HepG2 (cell line): ENCODE data around the gene L3MBTL4. TPM values are rescaled to one million over a fixed set of nuclear protein-coding genes. Genes with fewer than 3 reads are reported as not detected.
A peak's percentile ranks its signal among the peaks of the same experiment; 100 is the strongest.

Source experiments
- ATAC-seq: fragments of 200-7000 bp; cut with Tn5 transposase; 3 replicates; pipeline ENCODE4 v1.9.1; 2020; ENCODE audit warnings: mild to moderate bottlenecking, moderate library complexity
- BruUV-seq: library from RNA; stranded (reverse); fragments of 400-500 nt; replicated peaks from 2 replicates; lab custom pipeline; 2021; lab: Mats Ljungman, UMichigan
- CTCF ChIA-PET: fragments of 300-600 bp; formaldehyde crosslinking; extraction: SDS; loops from one replicate; lab custom pipeline; 2021; ENCODE audit warnings: low total read pairs, inconsistent platforms, low intra/inter-chr PET ratio; lab: Yijun Ruan, JAX
- POLR2A ChIA-PET: fragments of 350-600 bp; sonication (Branson Sonifier 250); formaldehyde crosslinking; loops from one replicate; lab custom pipeline; 2020; ENCODE audit warnings: antibody characterized with exemption, inconsistent platforms; lab: Yijun Ruan, JAX
- DNase-seq: peaks from one replicate; pipeline ENCODE4 v3.0.0-alpha.2; 2015; ENCODE audit warnings: low spot score
- FAIRE-seq: peaks from 3 replicates; lab custom pipeline; 2011; peaks lifted over from hg19 to GRCh38; lab: Jason Lieb, UNC
- H2AFZ ChIP-seq: one replicate; pipeline ENCODE4 v1.6.1; 2011; ENCODE audit warnings: low read length, inconsistent platforms
- H3K27ac ChIP-seq: fragments of 300-600 bp; 3 replicates; pipeline ENCODE4 v1.8.0; 2011; ENCODE audit warnings: mixed run types, mild to moderate bottlenecking, mixed read lengths, low read length, inconsistent platforms; ENCODE audit not compliant: insufficient read depth; ENCODE audit errors: extremely low read length
- H3K27me3 ChIP-seq, 2 experiments: fragments of 200-600 bp in 1 of 2; 2 replicates in 1 of 2; 3 replicates in 1 of 2; pipeline versions ENCODE4 v1.6.0 to v1.8.0; 2011; ENCODE audit warnings: low read length in 2 of 2, mild to moderate bottlenecking in 2 of 2, moderate library complexity in 2 of 2, inconsistent platforms in 1 of 2; ENCODE audit not compliant: insufficient read depth in 2 of 2, control insufficient read depth in 1 of 2
- H3K36me3 ChIP-seq, 2 experiments: fragments of 200-600 bp in 1 of 2; replicated peaks in 1 of 2; 2 replicates in 1 of 2; 3 replicates in 1 of 2; pipeline versions ENCODE4 v1.5.1 to v1.8.0; 2011; ENCODE audit warnings: low read length in 2 of 2, inconsistent platforms in 1 of 2; ENCODE audit not compliant: insufficient read depth in 2 of 2, control insufficient read depth in 1 of 2
- H3K4me1 ChIP-seq: 2 replicates; pipeline ENCODE4 v1.5.1; 2012; ENCODE audit warnings: low read length, inconsistent platforms; ENCODE audit not compliant: insufficient read depth
- H3K4me2 ChIP-seq: 2 replicates; pipeline ENCODE4 v1.6.0; 2011; ENCODE audit warnings: low read depth, low read length, inconsistent platforms
- H3K4me3 ChIP-seq, 3 experiments: fragments of 200-600 bp in 1 of 3; sonication (generic), shearing (Covaris generic) in 1 of 3; replicated peaks in 1 of 3; 2 replicates each; pipeline ENCODE4 v1.5.1; 2011 to 2016; ENCODE audit warnings: low read length in 3 of 3, inconsistent platforms in 2 of 3, low read depth in 2 of 3, mild to moderate bottlenecking in 2 of 3, control low read depth in 1 of 3, mixed read lengths in 1 of 3; ENCODE audit not compliant: insufficient read depth in 1 of 3
- H3K79me2 ChIP-seq: one replicate; pipeline ENCODE4 v1.6.1; 2011; ENCODE audit warnings: low read length, inconsistent platforms; ENCODE audit not compliant: insufficient read depth
- H3K9ac ChIP-seq: 2 replicates; pipeline ENCODE4 v1.6.0; 2011; ENCODE audit warnings: mild to moderate bottlenecking, low read depth, low read length, inconsistent platforms; ENCODE audit not compliant: insufficient read depth
- H3K9me3 ChIP-seq: 2 replicates; pipeline ENCODE4 v1.5.1; 2012; ENCODE audit warnings: mild to moderate bottlenecking, low read length
- H4K20me1 ChIP-seq: 2 replicates; pipeline ENCODE4 v1.6.0; 2011; ENCODE audit warnings: inconsistent platforms, mild to moderate bottlenecking, low read length, moderate library complexity; ENCODE audit not compliant: insufficient read depth
- ARNTL ChIP-seq: sonication (generic); formaldehyde crosslinking; IDR thresholded peaks from 2 replicates; pipeline ENCODE4 v1.4.0; 2020; ENCODE audit warnings: mild to moderate bottlenecking, missing genetic modification reagents
- FOXJ3 ChIP-seq: sonication (generic); formaldehyde crosslinking; IDR thresholded peaks from 2 replicates; pipeline ENCODE4 v1.4.0; 2020; ENCODE audit warnings: missing genetic modification reagents, mild to moderate bottlenecking, borderline replicate concordance
- MAFF ChIP-seq: IDR thresholded peaks from 2 replicates; pipeline ENCODE4 v1.6.1; 2011; ENCODE audit warnings: low read depth, low read length, improper control_type of control experiment
- MAFK ChIP-seq, 2 experiments: IDR thresholded peaks in 1 of 2; conservative IDR thresholded peaks in 1 of 2; 2 replicates each; pipeline ENCODE4 v1.6.1; 2011; ENCODE audit warnings: improper control_type of control experiment in 2 of 2, low read length in 2 of 2
- NFIC ChIP-seq: IDR thresholded peaks from 2 replicates; pipeline ENCODE4 v1.6.1; 2012; ENCODE audit warnings: mild to moderate bottlenecking, low read length, inconsistent platforms
- NR2C2 ChIP-seq: sonication (generic); formaldehyde crosslinking; IDR thresholded peaks from 2 replicates; pipeline ENCODE4 v1.4.0; 2020; ENCODE audit warnings: missing genetic modification reagents, mild to moderate bottlenecking, moderate library complexity, borderline replicate concordance
- PAX8 ChIP-seq: sonication (generic); formaldehyde crosslinking; IDR thresholded peaks from 2 replicates; pipeline ENCODE4 v1.8.0; 2022; ENCODE audit warnings: mild to moderate bottlenecking, missing genetic modification reagents, borderline replicate concordance
- POLR2A ChIP-seq, 2 experiments: IDR thresholded peaks; 2 replicates each; pipeline ENCODE4 v1.6.1; 2011; ENCODE audit warnings: low read depth in 2 of 2, low read length in 2 of 2, mild to moderate bottlenecking in 1 of 2, moderate library complexity in 1 of 2; ENCODE audit not compliant: insufficient read depth in 1 of 2
- RARA ChIP-seq: IDR thresholded peaks from 2 replicates; pipeline ENCODE4 v1.6.1; 2016; ENCODE audit warnings: missing genetic modification reagents, missing compliant biosample characterization
- SOX6 ChIP-seq, 2 experiments: fragments of 450-650 bp in 1 of 2; sonication (generic) in 1 of 2; formaldehyde crosslinking in 1 of 2; IDR thresholded peaks; 2 replicates each; pipeline versions ENCODE4 v1.4.0 to v1.6.1; 2017 to 2020; ENCODE audit warnings: antibody characterized with exemption in 1 of 2, mild to moderate bottlenecking in 1 of 2, missing genetic modification reagents in 1 of 2
- TAF15 ChIP-seq: fragments of 200-400 bp; formaldehyde crosslinking; IDR thresholded peaks from one replicate; pipeline ENCODE4 v1.6.1; 2018; ENCODE audit warnings: mild to moderate bottlenecking, low read depth, low read length; ENCODE audit not compliant: poor library complexity, severe bottlenecking
- ZNF3 ChIP-seq: IDR thresholded peaks from 2 replicates; pipeline ENCODE4 v1.7.0; 2017; ENCODE audit warnings: inconsistent platforms
- ZNF839 ChIP-seq: sonication (generic); formaldehyde crosslinking; IDR thresholded peaks from 2 replicates; pipeline ENCODE4 v1.4.0; 2020; ENCODE audit warnings: missing genetic modification reagents, mild to moderate bottlenecking, borderline replicate concordance
- WGBS: methylation state at CpG from one replicate; pipeline ENCODE4 v1.1.6; 2017; ENCODE audit warnings: low lambda C conversion rate; 5-methylcytosine and 5-hydroxymethylcytosine counted together
- in situ Hi-C: cut with HindIII; loops from 2 replicates; pipeline ENCODE4 v1.10.0; 2017; ENCODE audit warnings: low pct_unique_long_range_greater_than_20kb; ENCODE audit not compliant: extremely low pct_ligation_motif_present
- intact Hi-C: fragments of 100-400 bp; cut with micrococcal nuclease; formaldehyde crosslinking; loops from one replicate; pipeline ENCODE4 v1.10.0; 2022; ENCODE audit not compliant: unreplicated experiment
- polyA plus RNA-seq, 8 experiments: library from polyadenylated mRNA; depleted of rRNA in 3 of 8; stranded (reverse) in 7 of 8; unstranded in 1 of 8; fragments of >200 nt; fragmentation: Illumina TruSeq in 4 of 8; extraction: Trizol in 4 of 8; gene quantifications; 2 replicates each; pipeline versions ENCODE4 v1.2.1 to v1.2.3, GENCODE V29; 2011 to 2016; ENCODE audit warnings: low read depth in 4 of 8, missing spikeins in 1 of 8, mixed read lengths in 1 of 8; ENCODE audit not compliant: insufficient read depth in 1 of 8
- total RNA-seq, 5 experiments: library from RNA; depleted of rRNA; stranded (reverse); fragments of >200 nt; fragmentation: Illumina TruSeq; extraction: Trizol; gene quantifications; 2 replicates each; pipeline ENCODE4 v1.2.3, GENCODE V29; 2016; ENCODE audit warnings: low read depth in 1 of 5
- TF ChIP-seq, protein P1 (sequence below): sonication (generic); formaldehyde crosslinking; IDR thresholded peaks from 2 replicates; pipeline ENCODE4 v1.4.0; 2020; ENCODE audit warnings: missing genetic modification reagents, borderline replicate concordance
- TF ChIP-seq, protein P2 (sequence below): sonication (generic); formaldehyde crosslinking; IDR thresholded peaks from 2 replicates; pipeline ENCODE4 v1.8.1; 2023; ENCODE audit warnings: mild to moderate bottlenecking, moderate library complexity, missing genetic modification reagents
- TF ChIP-seq, protein P3 (sequence below): sonication (generic); formaldehyde crosslinking; IDR thresholded peaks from 2 replicates; pipeline ENCODE4 v1.4.0; 2020; ENCODE audit warnings: missing genetic modification reagents

Gene L3MBTL4
- total and polyA plus RNA-seq, 2 of the 13 experiments (the other 11 are each of a cell fraction or from before 2014, with no cell fraction given), result 10.8 to 13.3 TPM

GRCh38 chr18:6266212-6266611 is 148.5 kb downstream of the L3MBTL4 start:
- intact Hi-C loops, result no loop called here
- ChIA-PET CTCF (no interaction called here), POLR2A (no interaction called here)
- TF ChIP-seq SOX6 (IDR thresholded peaks at IDR 0.05) (no peak), SOX6 (CRISPR knock-in tag; IDR thresholded peaks at IDR 0.05) (no peak), PAX8 (CRISPR knock-in tag) (no peak), POLR2A (IDR thresholded peaks at IDR 0.05; ENCODE audit: insufficient read depth in 1 of 2, low read depth in 2 of 2, low read length in 2 of 2) (no peak), NFIC (no peak), FOXJ3 (CRISPR knock-in tag) (no peak), TAF15 (no peak), RARA (CRISPR knock-in tag) (no peak), ZNF839 (CRISPR knock-in tag) (no peak), ARNTL (CRISPR knock-in tag) (no peak), ZNF3 (CRISPR knock-in tag) (no peak), NR2C2 (CRISPR knock-in tag) (no peak), MAFF (peak; percentile 52), MAFK (conservative IDR thresholded peaks at IDR 0.05 in 1 of 2, IDR thresholded peaks at IDR 0.05 in 1 of 2; ENCODE audit: low read length in 2 of 2) (peak; percentile 50 to 70; a peak in 3 of 4 replicates)
- TF ChIP-seq, protein P1, sequence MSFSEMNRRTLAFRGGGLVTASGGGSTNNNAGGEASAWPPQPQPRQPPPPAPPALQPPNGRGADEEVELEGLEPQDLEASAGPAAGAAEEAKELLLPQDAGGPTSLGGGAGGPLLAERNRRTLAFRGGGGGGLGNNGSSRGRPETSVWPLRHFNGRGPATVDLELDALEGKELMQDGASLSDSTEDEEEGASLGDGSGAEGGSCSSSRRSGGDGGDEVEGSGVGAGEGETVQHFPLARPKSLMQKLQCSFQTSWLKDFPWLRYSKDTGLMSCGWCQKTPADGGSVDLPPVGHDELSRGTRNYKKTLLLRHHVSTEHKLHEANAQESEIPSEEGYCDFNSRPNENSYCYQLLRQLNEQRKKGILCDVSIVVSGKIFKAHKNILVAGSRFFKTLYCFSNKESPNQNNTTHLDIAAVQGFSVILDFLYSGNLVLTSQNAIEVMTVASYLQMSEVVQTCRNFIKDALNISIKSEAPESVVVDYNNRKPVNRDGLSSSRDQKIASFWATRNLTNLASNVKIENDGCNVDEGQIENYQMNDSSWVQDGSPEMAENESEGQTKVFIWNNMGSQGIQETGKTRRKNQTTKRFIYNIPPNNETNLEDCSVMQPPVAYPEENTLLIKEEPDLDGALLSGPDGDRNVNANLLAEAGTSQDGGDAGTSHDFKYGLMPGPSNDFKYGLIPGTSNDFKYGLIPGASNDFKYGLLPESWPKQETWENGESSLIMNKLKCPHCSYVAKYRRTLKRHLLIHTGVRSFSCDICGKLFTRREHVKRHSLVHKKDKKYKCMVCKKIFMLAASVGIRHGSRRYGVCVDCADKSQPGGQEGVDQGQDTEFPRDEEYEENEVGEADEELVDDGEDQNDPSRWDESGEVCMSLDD (CRISPR knock-in tag), result no peak
- TF ChIP-seq, protein P2, sequence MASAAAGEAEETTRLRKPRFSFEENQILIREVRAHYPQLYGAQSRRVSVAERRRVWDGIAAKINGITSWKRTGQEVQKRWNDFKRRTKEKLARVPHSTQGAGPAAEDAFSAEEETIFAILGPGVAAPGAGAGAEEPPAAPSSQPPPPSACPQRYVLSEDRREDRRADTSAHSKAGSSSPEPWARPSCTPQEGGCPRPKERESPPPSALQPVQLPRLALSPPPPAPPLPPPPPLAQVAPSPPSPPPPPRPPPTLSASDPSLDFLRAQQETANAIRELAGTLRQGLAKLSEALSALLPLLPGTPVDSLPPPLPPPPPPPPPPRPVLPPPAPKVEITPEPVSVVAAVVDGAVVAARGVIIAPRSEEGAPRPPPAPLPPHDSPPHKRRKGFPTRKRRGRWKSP (CRISPR knock-in tag), result no peak
- TF ChIP-seq, protein P3, sequence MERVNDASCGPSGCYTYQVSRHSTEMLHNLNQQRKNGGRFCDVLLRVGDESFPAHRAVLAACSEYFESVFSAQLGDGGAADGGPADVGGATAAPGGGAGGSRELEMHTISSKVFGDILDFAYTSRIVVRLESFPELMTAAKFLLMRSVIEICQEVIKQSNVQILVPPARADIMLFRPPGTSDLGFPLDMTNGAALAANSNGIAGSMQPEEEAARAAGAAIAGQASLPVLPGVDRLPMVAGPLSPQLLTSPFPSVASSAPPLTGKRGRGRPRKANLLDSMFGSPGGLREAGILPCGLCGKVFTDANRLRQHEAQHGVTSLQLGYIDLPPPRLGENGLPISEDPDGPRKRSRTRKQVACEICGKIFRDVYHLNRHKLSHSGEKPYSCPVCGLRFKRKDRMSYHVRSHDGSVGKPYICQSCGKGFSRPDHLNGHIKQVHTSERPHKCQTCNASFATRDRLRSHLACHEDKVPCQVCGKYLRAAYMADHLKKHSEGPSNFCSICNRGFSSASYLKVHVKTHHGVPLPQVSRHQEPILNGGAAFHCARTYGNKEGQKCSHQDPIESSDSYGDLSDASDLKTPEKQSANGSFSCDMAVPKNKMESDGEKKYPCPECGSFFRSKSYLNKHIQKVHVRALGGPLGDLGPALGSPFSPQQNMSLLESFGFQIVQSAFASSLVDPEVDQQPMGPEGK (CRISPR knock-in tag), result no peak
- ATAC-seq, result no peak
- Histone ChIP-seq H3K36me3 (peaks cover 1 to 20% of the 10 kb centered on the region in 2 experiments), H4K20me1 (no peaks in the 10 kb centered on the region), H3K9ac (no peak overlapping the region), H3K27me3 (no peaks in the 10 kb centered on the region), H2AFZ (no peak overlapping the region), H3K4me3 (no peak overlapping the region), H3K4me1 (no peaks in the 10 kb centered on the region), H3K9me3 (no peaks in the 10 kb centered on the region), H3K27ac (no peak overlapping the region), H3K4me2 (no peak overlapping the region), H3K79me2 (no peaks in the 10 kb centered on the region)
- BruUV-seq, result no TSS peak
- DNase-seq, result no peak
- in situ Hi-C loops, result no loop called here
- FAIRE-seq, result no peak
- 99% methylated on average over 3 of the region's 3 CpGs for WGBS
